ENCODE measurements around the gene MBD4. TPM values are rescaled to one million over a fixed set of nuclear protein-coding genes. Genes with fewer than 3 reads are reported as not detected.

MBD4 gene
- total RNA-seq, 1 experiment from 2014 or later, result 15.7 TPM

DNA sequence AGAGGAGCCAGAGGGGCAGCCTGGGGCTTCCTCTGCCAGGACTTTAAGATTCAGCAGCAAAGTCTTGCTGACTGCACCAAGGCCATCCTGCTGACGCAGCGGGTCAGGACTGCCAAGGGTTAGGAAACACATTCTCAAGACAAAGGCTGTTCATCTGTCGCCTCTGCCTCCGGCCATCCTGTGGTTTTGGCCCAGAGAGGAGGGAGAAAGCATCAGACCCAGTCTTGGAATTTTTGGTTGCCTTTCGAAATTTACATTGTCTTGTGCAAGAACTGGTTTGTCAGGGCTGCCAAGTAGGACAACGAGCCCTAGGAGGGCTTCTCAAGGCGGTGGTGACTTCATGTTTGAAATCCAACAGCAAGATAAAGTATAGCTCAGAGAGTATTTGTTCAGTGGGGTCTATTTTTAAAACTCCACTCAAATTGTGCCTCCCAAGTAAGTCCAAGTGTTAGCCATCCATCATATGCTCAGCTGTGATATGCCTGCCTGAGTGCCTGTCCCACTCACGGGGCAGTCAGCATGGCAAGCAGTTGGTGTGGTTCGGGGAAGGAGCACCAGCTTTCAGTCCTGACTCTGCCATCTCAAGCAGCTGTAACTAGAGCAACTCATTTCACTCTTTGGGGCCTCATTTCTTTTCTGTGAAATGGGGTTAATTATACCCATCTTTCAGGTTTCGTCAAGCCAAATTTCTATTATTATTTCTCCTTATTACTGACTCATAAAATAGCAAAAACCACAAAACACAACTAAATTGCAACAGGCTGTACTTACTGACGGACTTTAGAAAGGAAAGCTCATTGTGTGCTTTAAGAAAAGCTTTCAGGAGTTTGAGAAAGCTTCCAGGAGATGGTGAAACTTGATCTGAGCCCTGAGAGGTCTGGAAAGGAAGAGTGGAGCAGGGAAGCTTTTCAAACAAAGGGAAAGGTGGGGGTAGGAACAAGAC is 46.2 kb upstream of the MBD4 start:
- ChIA-PET POLR2A (no interaction called here), RAD21 (ENCODE audit: low non-redundant PET in 1 of 2, low total read pairs in 2 of 2, uncharacterized antibody in 2 of 2, unreplicated experiment in 2 of 2) (no interaction called here), CTCF (no interaction called here)
- H3K27me3 ChIP-seq (ENCODE audit: insufficient read depth, low read length), result no peaks in the 10 kb centered on the region
- H3K79me2 ChIP-seq (ENCODE audit: insufficient read depth, low read length), result no peaks in the 10 kb centered on the region
- no peak overlapping the region for H3K9ac ChIP-seq (ENCODE audit: low read length)
- H3K9me3 ChIP-seq (ENCODE audit: control insufficient read depth in 1 of 2, insufficient read depth in 1 of 2, low read depth in 1 of 2, low read length in 2 of 2), result no peaks in the 10 kb centered on the region
- no peak overlapping the region for H3K4me2 ChIP-seq (ENCODE audit: low read length)
- no peak for DNase-seq (ENCODE audit: low read depth, low spot score)
- no peak for ATAC-seq
- H4K20me1 ChIP-seq (ENCODE audit: insufficient read depth), result no peaks in the 10 kb centered on the region
- intact Hi-C loops (cut with micrococcal nuclease), result no loop called here
- H3K27ac ChIP-seq (ENCODE audit: low read depth, low read length), result no peak overlapping the region
- H3K36me3 ChIP-seq (ENCODE audit: control insufficient read depth in 1 of 2, insufficient read depth in 2 of 2, low read length in 2 of 2), result no peaks in the 10 kb centered on the region
- no peak for TF ChIP-seq SP1 (IDR thresholded peaks at IDR 0.05; ENCODE audit: low read depth)
- no peak for TF ChIP-seq EZH2phosphoT487 (IDR thresholded peaks at IDR 0.05; ENCODE audit: borderline replicate concordance)
- TF ChIP-seq EGR1 (IDR thresholded peaks at IDR 0.05; ENCODE audit: low read depth), result no peak
- TF ChIP-seq, protein P1, sequence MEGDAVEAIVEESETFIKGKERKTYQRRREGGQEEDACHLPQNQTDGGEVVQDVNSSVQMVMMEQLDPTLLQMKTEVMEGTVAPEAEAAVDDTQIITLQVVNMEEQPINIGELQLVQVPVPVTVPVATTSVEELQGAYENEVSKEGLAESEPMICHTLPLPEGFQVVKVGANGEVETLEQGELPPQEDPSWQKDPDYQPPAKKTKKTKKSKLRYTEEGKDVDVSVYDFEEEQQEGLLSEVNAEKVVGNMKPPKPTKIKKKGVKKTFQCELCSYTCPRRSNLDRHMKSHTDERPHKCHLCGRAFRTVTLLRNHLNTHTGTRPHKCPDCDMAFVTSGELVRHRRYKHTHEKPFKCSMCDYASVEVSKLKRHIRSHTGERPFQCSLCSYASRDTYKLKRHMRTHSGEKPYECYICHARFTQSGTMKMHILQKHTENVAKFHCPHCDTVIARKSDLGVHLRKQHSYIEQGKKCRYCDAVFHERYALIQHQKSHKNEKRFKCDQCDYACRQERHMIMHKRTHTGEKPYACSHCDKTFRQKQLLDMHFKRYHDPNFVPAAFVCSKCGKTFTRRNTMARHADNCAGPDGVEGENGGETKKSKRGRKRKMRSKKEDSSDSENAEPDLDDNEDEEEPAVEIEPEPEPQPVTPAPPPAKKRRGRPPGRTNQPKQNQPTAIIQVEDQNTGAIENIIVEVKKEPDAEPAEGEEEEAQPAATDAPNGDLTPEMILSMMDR (IDR thresholded peaks at IDR 0.05 in 2 of 3, conservative IDR thresholded peaks at IDR 0.05 in 1 of 3; ENCODE audit: borderline replicate concordance in 1 of 3, insufficient read depth in 1 of 3, low read depth in 2 of 3, low read length in 2 of 3), result no peak
- TF ChIP-seq, protein P2, sequence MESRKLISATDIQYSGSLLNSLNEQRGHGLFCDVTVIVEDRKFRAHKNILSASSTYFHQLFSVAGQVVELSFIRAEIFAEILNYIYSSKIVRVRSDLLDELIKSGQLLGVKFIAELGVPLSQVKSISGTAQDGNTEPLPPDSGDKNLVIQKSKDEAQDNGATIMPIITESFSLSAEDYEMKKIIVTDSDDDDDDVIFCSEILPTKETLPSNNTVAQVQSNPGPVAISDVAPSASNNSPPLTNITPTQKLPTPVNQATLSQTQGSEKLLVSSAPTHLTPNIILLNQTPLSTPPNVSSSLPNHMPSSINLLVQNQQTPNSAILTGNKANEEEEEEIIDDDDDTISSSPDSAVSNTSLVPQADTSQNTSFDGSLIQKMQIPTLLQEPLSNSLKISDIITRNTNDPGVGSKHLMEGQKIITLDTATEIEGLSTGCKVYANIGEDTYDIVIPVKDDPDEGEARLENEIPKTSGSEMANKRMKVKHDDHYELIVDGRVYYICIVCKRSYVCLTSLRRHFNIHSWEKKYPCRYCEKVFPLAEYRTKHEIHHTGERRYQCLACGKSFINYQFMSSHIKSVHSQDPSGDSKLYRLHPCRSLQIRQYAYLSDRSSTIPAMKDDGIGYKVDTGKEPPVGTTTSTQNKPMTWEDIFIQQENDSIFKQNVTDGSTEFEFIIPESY (IDR thresholded peaks at IDR 0.05; ENCODE audit: extremely low read depth, insufficient replicate concordance, low read length), result no peak
- TF ChIP-seq, protein P3, sequence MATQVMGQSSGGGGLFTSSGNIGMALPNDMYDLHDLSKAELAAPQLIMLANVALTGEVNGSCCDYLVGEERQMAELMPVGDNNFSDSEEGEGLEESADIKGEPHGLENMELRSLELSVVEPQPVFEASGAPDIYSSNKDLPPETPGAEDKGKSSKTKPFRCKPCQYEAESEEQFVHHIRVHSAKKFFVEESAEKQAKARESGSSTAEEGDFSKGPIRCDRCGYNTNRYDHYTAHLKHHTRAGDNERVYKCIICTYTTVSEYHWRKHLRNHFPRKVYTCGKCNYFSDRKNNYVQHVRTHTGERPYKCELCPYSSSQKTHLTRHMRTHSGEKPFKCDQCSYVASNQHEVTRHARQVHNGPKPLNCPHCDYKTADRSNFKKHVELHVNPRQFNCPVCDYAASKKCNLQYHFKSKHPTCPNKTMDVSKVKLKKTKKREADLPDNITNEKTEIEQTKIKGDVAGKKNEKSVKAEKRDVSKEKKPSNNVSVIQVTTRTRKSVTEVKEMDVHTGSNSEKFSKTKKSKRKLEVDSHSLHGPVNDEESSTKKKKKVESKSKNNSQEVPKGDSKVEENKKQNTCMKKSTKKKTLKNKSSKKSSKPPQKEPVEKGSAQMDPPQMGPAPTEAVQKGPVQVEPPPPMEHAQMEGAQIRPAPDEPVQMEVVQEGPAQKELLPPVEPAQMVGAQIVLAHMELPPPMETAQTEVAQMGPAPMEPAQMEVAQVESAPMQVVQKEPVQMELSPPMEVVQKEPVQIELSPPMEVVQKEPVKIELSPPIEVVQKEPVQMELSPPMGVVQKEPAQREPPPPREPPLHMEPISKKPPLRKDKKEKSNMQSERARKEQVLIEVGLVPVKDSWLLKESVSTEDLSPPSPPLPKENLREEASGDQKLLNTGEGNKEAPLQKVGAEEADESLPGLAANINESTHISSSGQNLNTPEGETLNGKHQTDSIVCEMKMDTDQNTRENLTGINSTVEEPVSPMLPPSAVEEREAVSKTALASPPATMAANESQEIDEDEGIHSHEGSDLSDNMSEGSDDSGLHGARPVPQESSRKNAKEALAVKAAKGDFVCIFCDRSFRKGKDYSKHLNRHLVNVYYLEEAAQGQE (IDR thresholded peaks at IDR 0.05; ENCODE audit: low read depth), result no peak
- TF ChIP-seq FOSL1 (IDR thresholded peaks at IDR 0.05; ENCODE audit: low read depth), result no peak
- TF ChIP-seq ZNF274 (IDR thresholded peaks at IDR 0.05; ENCODE audit: low read depth, low read length), result no peak
- TF ChIP-seq TCF7L2 (IDR thresholded peaks at IDR 0.05; ENCODE audit: borderline replicate concordance, extremely low read depth, insufficient read depth, insufficient read length), result no peak
- TF ChIP-seq JUND (IDR thresholded peaks at IDR 0.05), result no peak
- no peak for TF ChIP-seq POLR2A (IDR thresholded peaks at IDR 0.05; ENCODE audit: borderline replicate concordance, extremely low read depth, insufficient read depth, insufficient read length)
- no peak for TF ChIP-seq SIN3A (IDR thresholded peaks at IDR 0.05; ENCODE audit: low read depth)
- no peak for TF ChIP-seq SRF (IDR thresholded peaks at IDR 0.05; ENCODE audit: low read depth)
- TF ChIP-seq EZH2 (IDR thresholded peaks at IDR 0.05), result no peak
- H3K4me3 ChIP-seq (replicated peaks in 1 of 2; ENCODE audit: low read depth in 1 of 2, low read length in 2 of 2), result no peak overlapping the region
- no peak overlapping the region for H2AFZ ChIP-seq (ENCODE audit: low read depth, low read length, poor library complexity, severe bottlenecking)
- no TSS peak for BruUV-seq (replicated peaks)
- peaks cover 0 to 6% of the 10 kb centered on the region in 2 experiments; a peak in 2 of 4 replicates for H3K4me1 ChIP-seq (ENCODE audit: control insufficient read depth in 1 of 2, insufficient read depth in 2 of 2, low read length in 2 of 2)
- no peaks in the 10 kb centered on the region for H3K9me2 ChIP-seq (ENCODE audit: insufficient read depth)

All from HCT116 (cell line).